A549 treated with RU486 at 1 μM for 4 hours (cell line): Measurements from ENCODE around the gene IRX5. TPM values are rescaled to one million over a fixed set of nuclear protein-coding genes. Genes with fewer than 3 reads are reported as not detected.

Experiments used
- total RNA-seq: library from RNA; stranded (reverse); fragments of 200-300 nt; extraction: Qiagen RNA extraction; gene quantifications from 5 replicates; pipeline ENCODE4 v1.2.3, GENCODE V29; 2022; ENCODE audit warnings: low read depth

IRX5 gene
- total RNA-seq = 2.0 to 2.8 TPM (median 2.1 TPM) in 5 replicates

DNA sequence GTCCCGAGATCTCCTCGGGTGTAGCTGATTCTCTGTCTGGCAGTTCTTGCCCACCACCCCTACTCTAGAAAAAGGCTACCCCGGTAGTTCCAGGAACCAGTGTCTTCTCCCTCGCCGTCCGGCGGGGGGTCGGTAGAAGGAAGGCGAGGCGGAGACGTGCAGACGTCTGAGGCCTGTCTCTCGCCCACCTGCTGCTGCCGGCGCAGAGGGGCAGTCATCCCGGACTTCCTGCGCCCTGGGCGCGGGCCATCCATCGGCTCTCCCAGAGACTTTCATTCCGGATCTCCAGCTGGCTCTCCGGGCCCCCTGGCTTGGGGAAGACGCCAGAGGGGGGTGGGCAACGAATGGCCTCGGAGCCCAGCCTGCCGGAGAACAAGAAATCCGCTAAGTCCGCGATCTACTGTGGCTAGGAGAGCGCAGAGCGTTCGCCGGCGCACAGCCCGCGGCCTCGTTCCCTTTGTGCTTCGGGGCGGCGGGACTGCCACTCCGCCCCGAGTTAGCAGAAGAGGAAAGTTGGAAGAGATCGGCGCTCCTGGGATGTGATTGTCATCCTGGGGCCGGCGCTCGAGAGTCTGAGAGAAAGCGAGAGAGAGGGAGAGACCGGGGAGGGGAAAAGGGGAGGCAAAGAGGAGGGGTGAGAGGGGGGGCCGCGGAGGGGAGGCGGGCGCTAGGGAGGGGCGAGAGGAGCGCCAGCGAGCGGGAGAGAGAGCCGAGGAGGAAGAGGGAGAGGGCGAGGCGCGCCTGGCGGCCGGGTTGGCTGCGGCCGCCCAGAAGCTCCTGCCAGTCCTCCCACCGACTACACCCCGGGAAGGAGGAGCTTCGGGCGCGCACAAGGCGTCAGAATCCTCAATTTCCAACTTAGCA is at the start of gene IRX5:
TSS of gene IRX5 (plus strand) at position 861 of the 864 bp plus-strand sequence. CDS start 334 bp downstream, outside the sequence.

